Transverse colon (tissue), 4 donors: ENCODE data around the gene CEND1. TPM values are rescaled to one million over a fixed set of nuclear protein-coding genes. Genes with fewer than 3 reads are reported as not detected.

ENCODE experiments used
- DNase-seq: peaks from one replicate; pipeline ENCODE4 v3.0.0-alpha.2; 2019
- H3K27ac ChIP-seq, 4 donors: fragments of 200-600 bp; sonication (generic); 2 replicates each; pipeline ENCODE4 v1.5.1; 2016 to 2018; ENCODE audit warnings: inconsistent platforms in 4 of 4
- H3K27me3 ChIP-seq: fragments of 200-600 bp; sonication (generic); 2 replicates; pipeline ENCODE4 v1.5.1; 2017; ENCODE audit warnings: inconsistent platforms
- H3K36me3 ChIP-seq, 4 donors: fragments of 200-600 bp; sonication (generic); 2 replicates each; pipeline ENCODE4 v1.5.1; 2017 to 2019; ENCODE audit warnings: inconsistent platforms in 4 of 4
- H3K4me1 ChIP-seq, 4 donors: fragments of 200-600 bp; sonication (generic); 2 replicates each; pipeline ENCODE4 v1.5.1; 2017 to 2020; ENCODE audit warnings: inconsistent platforms in 4 of 4
- H3K4me3 ChIP-seq, 4 donors: fragments of 200-600 bp; sonication (generic); 1 replicate in 1 of 4; 2 replicates in 3 of 4; pipeline versions ENCODE4 v1.5.1 to v1.6.1; 2017 to 2019; ENCODE audit warnings: inconsistent platforms in 4 of 4
- H3K9me3 ChIP-seq, 2 donors: fragments of 200-600 bp; sonication (generic); 2 replicates each; pipeline ENCODE4 v1.5.1; 2017 to 2019; ENCODE audit warnings: inconsistent platforms in 2 of 2
- CTCF ChIP-seq, 5 experiments: fragments of 200-600 bp in 3 of 5; fragments of 450-650 bp in 2 of 5; sonication (generic) in 3 of 5; IDR thresholded peaks; 1 replicate in 2 of 5; 2 replicates in 3 of 5; pipeline ENCODE4 v1.5.1; 2016 to 2017; ENCODE audit warnings: antibody characterized with exemption in 5 of 5, inconsistent platforms in 3 of 5, mild to moderate bottlenecking in 2 of 5, moderate library complexity in 1 of 5
- EP300 ChIP-seq: sonication (generic); formaldehyde crosslinking; IDR thresholded peaks from one replicate; pipeline ENCODE4 v1.6.1; 2017; ENCODE audit warnings: antibody characterized with exemption, low read depth
- POLR2A ChIP-seq: fragments of 450-650 bp; IDR thresholded peaks from one replicate; pipeline ENCODE4 v1.6.1; 2016; ENCODE audit warnings: antibody characterized with exemption, mild to moderate bottlenecking, moderate library complexity
- POLR2AphosphoS5 ChIP-seq, 3 donors: sonication (generic); formaldehyde crosslinking; IDR thresholded peaks; one replicate each; pipeline ENCODE4 v1.6.1; 2016; ENCODE audit warnings: antibody characterized with exemption in 3 of 3
- WGBS, 2 donors: methylation state at CpG; one replicate each; pipeline ENCODE4 v1.1.5; 2018; ENCODE audit warnings: low coverage in 1 of 2; 5-methylcytosine and 5-hydroxymethylcytosine counted together
- in situ Hi-C, 4 donors: fragments of 200-750 bp; cut with MboI; loops; one replicate each; pipeline versions ENCODE4 v1.15.0 to v1.15.1; 2017; ENCODE audit warnings: low sequenced_read_pairs in 3 of 4, low pct_ligation_motif_present in 1 of 4, low pct_unique_long_range_greater_than_20kb in 1 of 4
- intact Hi-C: fragments of 100-400 bp; cut with DNase I; formaldehyde crosslinking; loops from one replicate; pipeline ENCODE4 v1.15.1; 2023; ENCODE audit warnings: low total_unique reads
- total RNA-seq, 4 donors: library from RNA; depleted of rRNA; stranded (reverse); fragments of >200 nt; gene quantifications; one replicate each; pipeline ENCODE4 v1.1.0, GENCODE V29; 2016

The CEND1 gene
- total RNA-seq, 4 donors from 2014 or later, result 0.79 to 1.2 TPM; not detected in 2

DNA sequence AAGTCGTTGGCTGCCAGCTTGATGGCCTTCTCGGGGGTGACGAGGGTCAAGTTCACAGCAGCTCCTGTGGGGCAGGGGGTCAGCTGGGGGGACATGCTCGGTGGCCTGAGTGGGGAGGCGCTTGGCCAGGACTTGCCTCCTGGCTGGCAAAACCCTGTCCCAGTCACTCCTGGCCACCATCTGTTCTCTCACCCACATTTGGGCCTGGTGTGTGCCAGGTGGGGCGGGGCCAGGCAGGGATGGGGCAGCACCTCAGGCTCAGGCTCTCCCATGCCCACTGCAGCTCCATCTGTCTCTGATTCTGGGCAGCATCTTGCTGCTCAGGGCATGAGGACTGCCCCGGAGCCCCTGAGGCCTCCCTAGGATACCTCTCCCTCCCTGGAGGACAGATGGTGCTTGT, 3.7 kb upstream of the CEND1 start:
- in situ Hi-C loops, result no loop called here
- peaks cover 16 to 41% (median 32%) of the 10 kb centered on the region in 4 donors for H3K4me1 ChIP-seq
- H3K27me3 ChIP-seq, result peaks cover 18% of the 10 kb centered on the region
- TF ChIP-seq POLR2A (no peak), EP300 (no peak), POLR2AphosphoS5 (IDR thresholded peaks at IDR 0.05) (no peak), CTCF (IDR thresholded peaks at IDR 0.05) (no peak)
- H3K27ac ChIP-seq, result no peak overlapping the region
- H3K36me3 ChIP-seq, result no peaks in the 10 kb centered on the region
- no peak for DNase-seq
- WGBS, 2 donors, result 90% methylated on average over 7 of the region's 7 CpGs; no CpG with 5 or more reads in 1 of the 2 donors
- no peak overlapping the region for H3K4me3 ChIP-seq
- no peaks in the 10 kb centered on the region for H3K9me3 ChIP-seq
- intact Hi-C loops, result no loop called here

DNA sequence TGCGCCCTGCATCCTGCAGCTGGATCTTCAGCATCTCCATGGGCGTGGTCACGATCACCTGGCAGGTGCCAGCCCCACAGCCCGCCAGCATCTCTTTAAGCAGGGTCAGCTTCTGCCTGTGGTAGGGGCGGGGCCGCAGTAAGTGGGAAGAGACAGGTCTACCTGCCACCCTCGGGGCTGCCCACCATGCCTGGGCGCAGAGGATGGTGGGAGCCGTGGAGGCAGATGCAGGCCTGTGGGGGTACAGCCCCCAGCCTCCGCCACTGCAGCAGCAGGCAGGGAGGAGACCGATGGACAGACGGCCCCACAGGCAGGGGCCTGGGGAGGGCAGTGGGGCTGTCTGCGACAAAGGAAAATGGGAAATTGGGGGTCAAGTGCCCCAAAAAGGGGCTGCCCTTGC, 3.0 kb upstream of the CEND1 start:
- H3K27ac ChIP-seq, result no peak overlapping the region
- in situ Hi-C loops, result no loop called here
- no peak for TF ChIP-seq EP300
- TF ChIP-seq POLR2A, result no peak
- TF ChIP-seq POLR2AphosphoS5 (IDR thresholded peaks at IDR 0.05), result no peak
- TF ChIP-seq CTCF (IDR thresholded peaks at IDR 0.05), result no peak
- H3K4me1 ChIP-seq, result peaks cover 16 to 38% (median 28%) of the 10 kb centered on the region in 4 donors
- no peak overlapping the region for H3K4me3 ChIP-seq
- H3K36me3 ChIP-seq, result no peaks in the 10 kb centered on the region
- no peaks in the 10 kb centered on the region for H3K9me3 ChIP-seq
- 82% methylated on average over 10 of the region's 13 CpGs; no CpG with 5 or more reads in 1 of the 2 donors for WGBS, 2 donors
- no peak for DNase-seq
- intact Hi-C loops, result no loop called here
- H3K27me3 ChIP-seq, result peaks cover 25% of the 10 kb centered on the region

- Histone ChIP-seq H3K4me1 (peaks cover 16 to 38% (median 28%) of the 10 kb centered on the region in 4 donors), H3K27me3 (peaks cover 25% of the 10 kb centered on the region), H3K27ac (no peak overlapping the region), H3K36me3 (no peaks in the 10 kb centered on the region), H3K4me3 (no peak overlapping the region), H3K9me3 (no peaks in the 10 kb centered on the region)
- in situ Hi-C loops, result no loop called here
- no peak for TF ChIP-seq CTCF (IDR thresholded peaks at IDR 0.05)
- no peak for TF ChIP-seq EP300
- no peak for TF ChIP-seq POLR2AphosphoS5 (IDR thresholded peaks at IDR 0.05)
- no peak for TF ChIP-seq POLR2A
- intact Hi-C loops, result no loop called here
- DNase-seq, result no peak
- 94% methylated on average over 15 of the region's 15 CpGs; no CpG with 5 or more reads in 1 of the 2 donors for WGBS, 2 donors
These were observed 2.6 kb upstream of the CEND1 start for GRCh38 chr11:792535-792821.

DNA sequence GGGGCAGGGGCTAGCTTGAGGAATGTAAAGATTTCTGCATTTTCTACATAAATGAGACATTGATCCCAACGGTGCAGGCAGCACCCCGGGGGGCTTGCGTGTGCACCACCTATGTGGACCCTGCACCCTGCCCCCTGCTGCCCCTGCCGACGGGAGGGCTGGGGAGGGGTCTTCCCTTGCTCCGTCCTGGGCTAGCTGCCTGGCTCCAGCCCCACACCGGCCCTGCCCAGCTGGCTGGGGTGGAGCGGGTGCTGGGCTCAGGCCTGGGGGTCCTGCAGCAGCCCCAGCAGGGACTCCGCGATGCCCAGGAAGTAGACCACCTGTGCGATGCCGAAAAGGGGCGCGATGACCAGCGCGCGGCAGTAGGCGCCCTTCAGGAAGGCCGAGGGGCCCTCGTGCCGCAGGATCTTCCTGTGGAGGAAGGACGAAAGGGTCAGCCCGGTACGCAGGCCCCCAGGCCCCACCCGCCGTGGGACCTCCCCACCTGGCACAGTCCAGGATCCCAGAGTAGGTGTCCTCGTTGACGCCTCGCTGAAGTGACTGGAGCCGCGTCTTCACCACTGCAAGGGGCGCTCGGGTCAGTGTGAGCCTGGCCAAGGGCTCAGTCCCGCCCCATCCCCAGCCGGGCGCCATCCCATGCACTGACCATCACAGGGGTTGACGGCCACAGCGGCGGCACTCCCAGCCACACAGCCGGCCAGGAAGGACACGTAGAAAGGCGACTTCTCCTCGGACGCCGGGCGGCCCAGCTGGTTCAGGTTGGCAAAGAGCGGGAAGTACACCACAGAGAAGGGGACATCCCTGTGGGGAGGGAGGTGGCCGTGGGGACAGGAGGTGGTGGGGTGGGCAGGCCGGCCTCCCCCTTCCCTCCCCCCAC, 2.0 kb upstream of the CEND1 start:
- 91 to 93% methylated on average over 3 to 46 of the region's 49 CpGs for WGBS, 2 donors
- H3K9me3 ChIP-seq, result no peaks in the 10 kb centered on the region
- no peak overlapping the region for H3K27ac ChIP-seq
- H3K27me3 ChIP-seq, result peaks cover 25% of the 10 kb centered on the region
- no peak for DNase-seq
- intact Hi-C loops, result no loop called here
- in situ Hi-C loops, result no loop called here
- H3K36me3 ChIP-seq, result no peaks in the 10 kb centered on the region
- peaks cover 14 to 32% (median 24%) of the 10 kb centered on the region in 4 donors for H3K4me1 ChIP-seq
- H3K4me3 ChIP-seq, result no peak overlapping the region
- TF ChIP-seq EP300 (no peak), CTCF (IDR thresholded peaks at IDR 0.05) (no peak), POLR2AphosphoS5 (IDR thresholded peaks at IDR 0.05) (no peak), POLR2A (no peak)
